HG02973 (cell line): ENCODE measurements around the gene GLIPR1.
"Not testable (repeated sequence)": the region's sequence is repeated elsewhere in the genome, so short reads cannot be mapped to it uniquely, and the experiment has no call there.

Experiments
- ATAC-seq: cut with Tn5 transposase; IDR thresholded peaks from one replicate; pipeline ENCODE4 v1.9.1; 2021; ENCODE audit warnings: moderate library complexity; ENCODE audit not compliant: unreplicated experiment

GLIPR1 gene

DNA sequence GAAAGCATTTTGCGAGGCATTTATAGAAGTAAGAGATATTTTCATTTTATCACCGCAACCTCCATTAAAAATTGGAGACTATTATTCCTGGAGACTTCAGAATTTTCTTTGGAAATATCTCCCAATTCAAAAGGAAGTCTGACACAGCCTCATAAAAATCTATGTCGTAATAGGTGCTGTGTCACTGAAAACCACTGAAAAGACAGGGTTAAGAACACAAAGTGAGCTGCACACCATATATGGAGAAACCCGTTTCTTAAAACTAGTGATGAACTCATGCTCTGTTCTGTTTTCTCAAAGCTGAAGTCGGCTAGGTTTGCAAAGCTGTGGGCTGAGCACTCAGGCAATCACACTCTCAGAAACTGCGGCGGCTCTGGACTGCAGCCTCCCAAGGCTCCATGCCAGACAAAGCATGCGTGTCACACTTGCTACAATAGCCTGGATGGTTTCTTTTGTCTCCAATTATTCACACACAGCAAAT lies at the start of gene GLIPR1:
GLIPR1 (plus strand) TSS at position 287 of the 481 bp plus-strand sequence; CDS start at position 413, 126 bp downstream.
- peak; percentile 91 for ATAC-seq

DNA sequence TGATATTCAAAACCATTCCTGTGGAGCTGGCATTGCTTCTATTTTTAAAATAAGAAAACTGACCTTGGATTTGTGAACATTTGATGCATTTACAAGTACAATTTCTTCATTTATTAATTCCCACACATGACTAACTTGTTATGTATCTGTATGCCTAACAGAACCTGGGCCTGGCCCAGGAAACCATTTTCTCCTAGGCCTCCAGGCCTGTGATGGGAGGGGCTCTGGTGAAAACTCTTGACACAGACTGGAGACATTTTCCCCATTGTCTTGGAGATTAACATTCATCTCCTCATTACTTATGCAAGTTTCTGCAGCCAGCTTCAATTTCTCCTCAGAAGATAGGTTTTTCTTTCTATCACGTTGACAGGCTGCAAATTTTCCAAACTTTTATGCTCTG lies 47.6 kb upstream of the GLIPR1 start:
- no peak for ATAC-seq

DNA sequence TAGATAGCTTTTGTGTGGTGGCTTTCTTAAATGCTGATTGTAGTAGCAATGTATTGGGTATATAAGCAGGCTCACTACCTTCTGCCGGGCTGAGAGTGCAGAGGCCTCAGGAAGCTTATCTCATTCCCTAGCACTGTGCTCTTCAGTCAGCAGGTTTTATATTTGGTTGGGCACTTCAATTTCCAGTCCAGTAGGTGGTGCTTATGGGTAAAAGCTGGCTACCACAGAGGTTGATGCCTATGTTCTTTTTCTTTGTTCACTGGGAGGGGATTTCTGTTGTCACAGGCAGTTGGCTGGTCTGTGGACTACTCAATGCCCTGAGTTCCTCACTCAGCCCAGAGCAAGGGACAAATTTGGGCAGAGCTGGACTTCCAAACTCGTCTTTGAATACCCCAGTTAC lies 43.0 kb upstream of the GLIPR1 start:
- ATAC-seq = peak; percentile 56

DNA sequence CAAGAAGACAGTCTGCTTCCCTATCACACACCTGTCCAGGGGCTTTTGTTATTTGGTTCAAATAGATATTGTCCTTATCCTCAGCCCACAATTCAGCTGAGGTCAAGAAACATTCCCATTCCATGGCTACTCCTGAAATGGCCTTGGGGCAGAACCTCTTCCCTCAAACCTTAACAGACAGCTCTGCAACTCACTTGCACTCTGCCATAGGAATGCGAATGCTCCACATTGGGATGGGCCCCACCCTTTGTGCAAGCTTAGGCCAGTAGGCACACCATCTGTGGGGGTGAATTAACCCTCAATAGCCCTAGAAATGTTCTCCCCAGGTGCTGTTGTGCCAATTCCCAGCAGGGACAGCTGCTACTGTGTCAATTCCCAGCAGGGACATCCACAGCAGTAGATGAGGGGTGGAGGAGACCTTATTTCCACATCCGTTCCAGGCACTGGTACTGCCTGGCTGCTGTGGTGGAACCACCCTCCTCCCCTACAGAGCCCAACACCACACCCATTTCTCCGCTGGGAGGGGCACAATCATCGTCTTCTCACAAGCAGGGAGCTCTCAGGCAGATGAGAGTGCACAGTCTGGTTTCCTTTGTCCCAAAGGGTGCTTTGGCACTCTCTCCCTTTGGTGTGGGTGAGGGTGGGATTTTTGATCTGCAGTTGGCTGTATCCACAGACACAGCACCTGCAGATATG lies 42.3 kb upstream of the GLIPR1 start:
- ATAC-seq = no peak

DNA sequence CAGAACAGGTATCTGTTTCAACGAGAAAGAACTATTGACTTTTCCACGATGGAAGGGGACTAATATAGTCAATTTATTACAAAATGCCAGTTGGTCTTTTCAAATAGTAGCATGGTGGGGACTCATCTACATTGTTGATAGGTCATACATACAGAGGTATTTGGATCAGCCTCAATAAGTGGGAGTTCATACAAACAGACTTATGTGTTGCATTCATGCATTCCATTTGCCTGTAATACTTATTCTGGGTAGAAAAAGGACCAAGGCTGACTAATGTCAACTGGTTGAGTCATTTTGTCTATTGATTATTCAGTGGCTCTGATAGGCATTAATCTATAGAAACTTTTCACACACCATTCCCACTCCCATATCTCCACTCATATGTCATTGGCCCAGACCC lies 41.5 kb upstream of the GLIPR1 start:
- no peak for ATAC-seq

DNA sequence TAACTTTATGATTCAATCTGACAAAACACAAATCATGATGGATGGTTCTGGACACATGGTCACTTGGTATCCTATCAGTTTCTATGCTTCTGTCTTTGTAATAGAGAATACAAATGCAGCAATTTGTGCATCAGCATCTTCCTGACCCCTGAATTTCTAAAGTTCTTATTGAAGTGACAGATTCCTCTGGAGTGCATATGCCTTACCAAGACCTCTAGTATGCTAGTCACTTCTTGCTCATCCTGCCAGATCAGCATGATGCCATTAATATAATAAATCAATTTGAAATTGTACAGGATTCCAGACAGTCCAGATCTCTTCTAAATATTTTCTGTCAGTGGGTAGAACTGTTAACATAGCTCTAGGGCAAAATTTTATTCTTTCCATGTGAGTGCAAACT lies 40.6 kb upstream of the GLIPR1 start:
- ATAC-seq = no peak

DNA sequence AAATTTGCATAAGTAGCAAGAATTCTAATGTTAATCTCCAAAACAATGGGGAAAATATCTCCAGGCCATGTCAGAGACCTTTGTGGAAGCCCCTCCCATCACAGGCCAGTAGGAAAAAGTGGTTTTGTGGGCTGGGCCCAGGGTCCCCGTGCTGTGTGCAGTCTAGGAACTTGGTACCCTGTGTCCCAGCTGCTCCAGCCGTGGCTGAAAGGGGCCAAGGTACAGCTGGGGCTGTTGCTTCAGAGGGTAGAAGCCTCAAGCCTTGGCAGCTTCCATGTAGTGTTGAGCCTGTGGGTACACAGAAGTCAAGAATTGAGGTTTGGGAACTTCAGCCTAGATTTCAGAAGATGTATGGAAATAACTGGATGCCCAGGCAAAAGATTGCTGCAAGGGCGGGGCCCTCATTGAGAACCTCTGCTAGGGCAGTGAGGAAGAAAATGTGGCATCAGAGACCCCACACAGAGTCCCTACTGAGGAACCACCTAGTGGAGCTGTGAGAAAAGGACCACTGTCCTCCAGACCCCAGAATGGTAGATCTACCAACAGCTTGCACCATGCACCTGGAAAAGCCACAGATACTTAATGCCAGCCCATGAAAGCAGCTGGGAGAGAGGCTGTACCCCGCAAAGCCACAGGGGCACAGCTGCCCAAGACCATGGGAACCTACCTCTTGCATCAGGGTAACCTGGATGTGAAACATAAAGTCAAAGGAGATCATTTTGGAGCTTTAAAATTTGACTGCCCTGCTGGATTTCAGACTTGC lies 38.7 kb upstream of the GLIPR1 start:
- ATAC-seq = not testable (repeated sequence)

DNA sequence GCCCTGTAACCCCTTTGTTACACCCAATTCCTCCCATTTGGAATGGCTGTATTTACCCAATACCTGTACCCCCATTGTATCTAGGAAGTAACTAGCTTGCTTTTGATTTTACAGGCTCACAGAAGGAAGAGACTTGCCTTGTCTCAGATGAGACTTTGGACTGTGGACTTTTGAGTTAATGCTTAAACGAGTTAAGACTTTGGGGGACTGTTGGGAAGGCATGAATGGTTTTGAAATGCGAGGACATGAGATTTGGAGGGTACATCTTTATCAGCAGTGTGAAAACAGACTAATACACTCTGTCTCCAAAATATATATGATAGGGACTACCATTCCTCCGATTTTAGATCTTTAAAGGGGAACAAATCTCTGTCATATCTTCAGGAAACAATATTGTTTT lies 38.1 kb upstream of the GLIPR1 start:
- not testable (repeated sequence) for ATAC-seq

DNA sequence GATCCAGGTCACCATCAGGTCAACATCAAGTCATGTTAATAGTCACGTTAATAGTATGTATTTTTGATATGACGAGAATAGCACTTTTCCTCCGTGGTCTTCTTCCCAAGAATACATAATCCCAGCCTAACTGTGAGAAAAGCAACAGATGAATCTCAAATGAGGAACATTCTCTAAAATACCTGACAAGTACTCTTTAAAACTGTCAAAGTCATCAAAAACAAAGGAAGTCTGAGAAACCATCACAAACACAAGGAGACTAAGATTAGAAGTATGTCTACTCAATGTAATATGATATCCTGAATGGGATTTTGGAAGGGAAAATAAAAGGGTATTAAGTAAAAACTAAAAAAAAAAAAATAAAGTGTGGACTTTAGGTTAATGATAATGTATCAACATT lies 36.8 kb upstream of the GLIPR1 start:
- ATAC-seq = no peak

DNA sequence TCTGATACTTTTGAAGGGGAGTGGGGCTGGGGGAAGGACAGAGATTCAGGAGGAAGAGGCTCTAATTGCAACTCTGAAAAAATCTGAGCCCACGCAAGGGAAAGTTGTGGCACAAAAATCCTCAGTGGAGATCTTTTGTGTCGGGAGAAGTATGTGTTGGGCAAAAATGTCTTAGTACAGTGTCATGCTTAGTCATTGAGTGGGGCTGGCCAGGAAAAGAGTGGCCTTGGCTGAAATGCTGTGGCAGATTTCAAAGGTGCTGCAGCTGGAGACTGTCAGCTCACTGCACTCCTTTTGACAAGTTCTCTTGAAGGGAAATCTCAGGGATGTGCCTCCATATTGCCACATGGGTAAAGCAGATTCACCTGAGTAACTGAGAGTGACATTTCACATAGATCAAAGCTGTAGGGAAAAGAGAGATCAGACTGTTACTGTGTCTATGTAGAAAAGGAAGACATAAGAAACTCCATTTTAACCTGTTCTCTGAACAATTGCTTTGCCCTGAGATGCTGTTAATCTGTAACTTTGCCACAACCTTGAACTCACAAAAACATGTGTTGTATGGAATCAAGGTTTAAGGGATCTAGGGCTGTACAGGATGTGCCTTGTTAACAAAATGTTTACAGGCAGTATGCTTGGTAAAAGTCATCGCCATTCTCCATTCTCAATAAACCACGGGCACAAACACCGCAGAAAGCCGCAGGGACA lies 36.0 kb upstream of the GLIPR1 start:
- no peak for ATAC-seq

DNA sequence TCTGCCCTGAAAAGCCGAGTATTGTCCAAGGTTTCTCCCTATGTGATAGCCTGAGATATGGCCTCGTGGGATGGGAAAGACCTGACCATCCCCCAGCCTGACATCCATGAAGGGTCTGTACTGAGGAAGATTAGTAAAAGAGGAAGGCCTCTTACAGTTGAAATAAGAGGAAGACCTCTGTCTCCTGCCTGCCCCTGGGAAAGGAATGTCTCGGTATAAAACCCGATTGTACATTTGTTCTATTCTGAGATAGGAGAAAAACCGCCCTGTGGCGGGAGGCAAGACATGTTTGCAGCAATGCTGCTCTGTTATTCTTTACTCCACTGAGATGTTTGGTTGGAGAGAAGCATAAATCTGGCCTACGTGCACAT lies 35.4 kb upstream of the GLIPR1 start:
- ATAC-seq = not testable (repeated sequence)

DNA sequence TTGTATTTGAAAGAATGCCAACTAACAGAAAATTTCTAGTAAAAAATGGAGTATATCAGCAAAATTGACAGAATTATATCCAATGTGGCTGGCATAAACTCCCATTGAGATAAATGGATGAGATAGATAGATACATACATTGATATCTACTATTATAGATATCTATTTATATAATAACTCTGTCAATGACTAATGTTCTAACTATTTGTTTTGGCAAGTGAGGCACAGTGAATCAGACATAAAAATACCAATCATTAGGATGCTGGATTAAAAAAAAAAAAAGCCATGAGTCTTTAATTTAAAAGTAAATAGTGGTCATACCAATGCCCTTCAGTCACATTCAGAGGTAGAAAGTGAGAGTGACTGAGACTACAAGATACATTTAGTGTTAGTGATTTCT lies 33.7 kb upstream of the GLIPR1 start:
- no peak for ATAC-seq

DNA sequence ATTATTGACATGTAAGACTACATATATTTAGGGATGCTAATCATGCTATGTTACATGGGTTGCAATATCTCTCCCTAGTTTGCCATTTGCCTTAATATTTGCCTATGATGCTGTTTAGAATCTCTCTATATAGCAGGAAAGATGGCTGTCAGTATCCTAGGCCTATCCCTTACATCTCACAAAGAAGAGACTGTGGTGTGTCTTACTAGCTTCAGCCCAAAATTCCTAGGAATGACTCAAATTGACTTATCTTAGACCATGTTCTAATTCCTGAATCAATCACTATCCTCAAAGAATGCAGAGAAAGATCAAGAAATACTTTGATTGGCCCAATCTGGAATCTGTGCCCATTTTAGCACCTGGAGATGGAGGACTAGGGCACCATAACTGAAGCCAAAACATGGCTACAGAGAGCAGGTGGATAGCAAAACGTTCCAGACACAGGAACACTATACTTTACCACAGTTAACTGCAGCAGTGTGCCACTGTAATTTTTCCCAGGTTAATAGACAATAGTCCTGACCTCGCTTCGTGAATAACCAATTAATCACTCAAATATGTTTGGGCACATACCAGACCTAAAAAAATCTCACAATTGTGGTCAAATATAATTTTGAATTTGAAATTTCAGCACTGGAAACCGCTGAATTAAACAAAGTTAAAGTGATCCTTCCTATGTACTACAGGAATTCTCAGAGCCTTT lies 32.7 kb upstream of the GLIPR1 start:
- ATAC-seq = no peak

DNA sequence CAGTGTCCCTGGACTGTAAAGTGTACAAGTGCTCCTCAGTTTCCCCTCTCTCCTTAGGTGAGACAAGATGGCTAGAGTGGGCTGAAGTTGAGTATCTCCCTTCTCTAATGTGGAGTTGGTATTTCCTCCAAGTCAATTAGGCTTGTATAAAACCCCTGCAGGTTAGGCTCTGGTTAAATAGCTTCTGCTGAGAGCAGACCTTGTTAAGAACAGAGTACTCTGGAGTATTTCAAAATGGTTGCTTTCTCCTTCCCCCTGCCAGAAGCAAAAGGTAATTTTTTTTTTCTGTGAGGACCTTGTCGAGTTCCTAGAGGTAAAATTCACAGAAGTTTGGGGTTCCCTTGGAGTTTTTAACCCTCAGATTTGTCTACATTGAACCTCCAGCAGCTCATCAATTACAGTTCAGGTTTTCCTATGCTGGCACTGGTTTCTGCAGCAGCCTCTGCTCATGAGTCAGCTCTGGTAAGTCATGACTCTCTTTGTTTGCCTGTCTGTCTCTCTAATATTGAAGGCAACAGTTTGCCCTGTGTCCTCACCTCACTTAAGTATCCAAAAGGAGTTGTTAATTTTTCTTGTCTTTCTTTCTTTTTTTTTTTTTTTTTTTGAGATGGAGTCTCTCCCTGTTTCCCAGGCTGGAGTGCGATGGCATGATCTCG lies 27.8 kb upstream of the GLIPR1 start:
- ATAC-seq = no peak

DNA sequence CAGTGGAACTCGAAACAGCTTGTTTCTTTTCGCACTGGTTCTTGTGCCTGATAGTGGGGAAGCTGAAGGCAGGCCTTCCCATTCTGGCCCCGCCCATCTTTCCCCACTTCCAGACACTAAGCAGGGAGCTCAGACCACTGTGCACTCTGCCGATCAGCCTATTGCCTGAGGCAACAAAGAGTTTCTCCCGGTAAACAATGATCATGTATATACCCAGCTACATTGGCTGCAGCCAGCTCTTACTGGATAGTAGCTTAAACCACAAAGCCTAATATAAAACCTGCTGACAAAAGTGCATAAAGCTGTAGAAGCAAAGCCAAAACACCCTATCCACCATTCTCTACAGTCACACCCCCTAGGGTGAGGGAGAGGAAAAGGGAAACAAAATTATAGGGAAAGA lies 24.7 kb upstream of the GLIPR1 start:
- ATAC-seq = no peak

DNA sequence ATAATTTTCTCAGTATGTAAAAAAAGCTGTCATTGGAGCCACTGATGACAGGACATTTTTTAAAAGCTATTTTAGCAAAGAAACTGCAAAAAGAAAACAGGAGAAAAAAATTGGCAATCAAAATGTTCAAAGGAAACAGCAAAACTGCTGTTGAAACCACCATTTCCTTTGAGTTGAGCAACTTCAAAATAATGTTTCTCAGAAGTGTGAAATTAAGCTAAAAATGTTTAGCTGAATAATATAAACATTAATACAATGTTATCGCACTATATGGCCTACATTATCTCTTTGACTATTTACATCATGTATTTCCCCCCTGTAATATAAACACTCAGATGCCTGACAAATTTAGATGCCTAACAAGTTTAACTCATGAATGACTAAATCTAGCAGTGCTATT lies 23.4 kb upstream of the GLIPR1 start:
- ATAC-seq = no peak

DNA sequence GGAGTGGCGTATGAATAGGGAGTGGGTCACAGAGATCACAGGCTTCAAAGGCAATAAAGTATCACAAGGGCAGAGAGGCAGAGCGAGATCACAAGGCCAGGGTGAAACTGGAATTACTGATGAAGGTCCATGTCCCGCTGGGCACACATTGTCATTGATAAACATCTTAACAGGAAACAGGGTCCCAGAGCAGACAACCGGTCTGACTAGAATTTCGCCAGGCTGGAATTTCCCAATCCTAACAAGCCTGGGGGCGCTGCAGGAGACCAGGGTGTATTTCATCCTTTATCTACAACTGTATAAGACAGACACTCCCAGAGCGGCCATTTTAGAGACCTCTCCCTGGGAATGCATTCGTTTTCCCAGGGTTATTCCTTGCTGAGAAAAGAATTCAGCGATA lies 22.7 kb upstream of the GLIPR1 start:
- not testable (repeated sequence) for ATAC-seq

DNA sequence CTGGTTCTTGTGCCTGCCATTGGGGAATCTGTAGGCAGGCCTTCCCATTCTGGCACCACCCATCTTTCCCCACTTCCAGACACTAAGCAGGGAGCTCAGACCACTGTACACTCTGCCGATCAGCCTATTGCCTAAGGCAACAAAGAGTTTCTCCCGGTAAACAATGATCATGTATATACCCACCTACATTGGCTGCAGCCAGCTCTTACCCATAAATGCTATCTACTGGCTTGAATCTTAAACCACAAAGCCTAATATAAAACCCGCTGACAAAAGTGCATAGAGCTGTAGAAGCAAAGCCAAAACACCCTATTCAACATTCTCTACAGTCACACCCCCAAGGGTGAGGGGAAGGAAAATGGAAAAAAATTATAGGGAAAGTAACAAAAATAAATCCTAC lies 20.8 kb upstream of the GLIPR1 start:
- ATAC-seq = no peak

DNA sequence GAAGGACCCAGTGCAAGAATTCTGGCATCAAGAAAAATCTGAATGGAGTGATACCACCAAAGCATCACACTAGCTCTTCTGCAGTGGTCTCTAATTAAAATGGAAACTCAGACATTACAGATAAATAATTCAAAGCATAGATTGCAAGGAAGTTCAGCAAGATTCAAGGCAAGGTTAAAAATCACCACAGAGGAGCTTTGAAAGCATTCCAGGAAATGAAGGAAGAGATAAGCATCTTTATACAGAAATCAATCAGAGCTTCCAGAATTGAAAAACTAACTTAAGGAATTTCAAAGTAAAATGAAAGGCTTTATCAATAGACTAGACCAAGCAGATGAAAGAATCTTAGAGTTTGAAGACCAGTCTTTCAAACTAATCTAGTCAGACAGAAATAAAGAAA lies 20.4 kb upstream of the GLIPR1 start:
- ATAC-seq = no peak
